Testis (tissue), 3 donors: ENCODE data around the gene ALOXE3. TPM values are rescaled to one million over a fixed set of nuclear protein-coding genes. Genes with fewer than 3 reads are reported as not detected.

Experiments used
- DNase-seq: peaks from one replicate; pipeline ENCODE4 v3.0.0-alpha.2; 2019
- H3K27ac ChIP-seq, 2 donors: fragments of 200-600 bp; sonication (generic); one replicate each; pipeline ENCODE4 v1.5.1; 2019
- H3K27me3 ChIP-seq: fragments of 200-600 bp; sonication (generic); one replicate; pipeline ENCODE4 v1.5.1; 2019
- H3K36me3 ChIP-seq: fragments of 200-600 bp; sonication (generic); one replicate; pipeline ENCODE4 v1.5.1; 2017; ENCODE audit warnings: low read depth; ENCODE audit errors: missing control alignments
- H3K4me1 ChIP-seq: fragments of 200-600 bp; sonication (generic); one replicate; pipeline ENCODE4 v1.5.1; 2019
- H3K4me3 ChIP-seq, 2 donors: fragments of 200-600 bp; sonication (generic); one replicate each; pipeline ENCODE4 v1.5.1; 2017 to 2019
- H3K9me3 ChIP-seq: fragments of 200-600 bp; sonication (generic); one replicate; pipeline ENCODE4 v1.5.1; 2017
- CTCF ChIP-seq, 3 experiments: fragments of 450-650 bp in 2 of 3; fragments of 200-600 bp in 1 of 3; sonication (generic) in 1 of 3; IDR thresholded peaks; one replicate each; pipeline ENCODE4 v1.5.1; 2016 to 2019; ENCODE audit warnings: antibody characterized with exemption in 3 of 3, mild to moderate bottlenecking in 2 of 3, moderate library complexity in 1 of 3
- POLR2A ChIP-seq: fragments of 450-650 bp; IDR thresholded peaks from one replicate; pipeline ENCODE4 v1.6.1; 2017; ENCODE audit warnings: antibody characterized with exemption, mild to moderate bottlenecking, moderate library complexity
- WGBS, 2 donors: methylation state at CpG; one replicate each; pipeline ENCODE4 v1.1.5; 2018; 5-methylcytosine and 5-hydroxymethylcytosine counted together
- intact Hi-C: fragments of 100-400 bp; cut with DNase I; formaldehyde crosslinking; loops from one replicate; pipeline ENCODE4 v1.15.1; 2023; ENCODE audit warnings: low total_unique reads
- polyA plus RNA-seq: library from polyadenylated mRNA; stranded (reverse); fragments of 350-450 nt; fragmentation: Illumina TruSeq; extraction: RNeasy Lipid Tissue Mini Kit (QIAGEN cat#74804); gene quantifications from one replicate; pipeline ENCODE4 v1.2.3, GENCODE V29; 2014; ENCODE audit warnings: low read depth, low replicate concordance; ENCODE audit not compliant: insufficient read depth
- total RNA-seq, 2 donors: library from RNA; depleted of rRNA; stranded (reverse); fragments of >200 nt; gene quantifications; one replicate each; pipeline ENCODE4 v1.2.3, GENCODE V29; 2016

ALOXE3 gene
- total and polyA plus RNA-seq, 3 donors from 2014 or later: 2.2 to 4.3 (median 2.7) TPM

DNA sequence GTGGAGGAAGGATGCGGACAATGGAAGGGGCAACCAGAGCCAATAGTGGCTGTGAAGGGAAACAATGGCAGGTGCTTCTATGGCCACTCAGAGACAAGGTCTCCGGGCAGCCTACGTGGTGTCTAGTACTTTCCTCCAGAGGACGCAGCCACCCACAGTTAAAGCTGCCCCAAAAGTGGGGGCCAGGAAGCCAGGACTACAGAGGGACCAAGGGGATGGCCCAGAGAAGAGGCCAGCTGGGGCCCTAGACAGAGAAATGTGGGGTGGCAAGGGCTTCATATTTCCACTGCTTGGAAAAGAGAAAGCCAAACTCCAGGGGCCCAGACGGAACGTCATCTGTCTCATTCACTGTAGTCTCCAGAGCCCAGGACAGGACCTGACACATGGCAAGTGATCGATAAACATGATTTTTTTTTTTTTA is 34.7 kb upstream of the ALOXE3 start:
- no peaks in the 10 kb centered on the region for H3K36me3 ChIP-seq
- H3K27me3 ChIP-seq: no peaks in the 10 kb centered on the region
- no peaks in the 10 kb centered on the region for H3K9me3 ChIP-seq
- TF ChIP-seq POLR2A (no peak), CTCF (IDR thresholded peaks at IDR 0.05) (no peak)
- H3K4me3 ChIP-seq: peak overlapping the region; percentile 73 to 99
- peak overlapping the region; percentile 99 to 100 for H3K27ac ChIP-seq
- 34 to 56% methylated on average over 7 of the region's 7 CpGs for WGBS, 2 donors
- H3K4me1 ChIP-seq: peaks cover 41% of the 10 kb centered on the region
- intact Hi-C loops: loop anchor here (5.0 kb wide), 1 partner anchor 311 kb away; no protein-coding TSS in a partner anchor
- DNase-seq: no peak

GRCh38 chr17:8152112-8152775 is 33.9 kb upstream of the ALOXE3 start, which contains the start of gene PER1:
Gene PER1 (minus strand): TSS chr17:8152404. CDS start chr17:8150706, 1,698 bp downstream.
- H3K9me3 ChIP-seq: no peaks in the 10 kb centered on the region
- peak within 1 kb of the TSS; percentile 73 to 99 for H3K4me3 ChIP-seq
- intact Hi-C loops: loop anchor here (5.0 kb wide), 1 partner anchor 310 kb away; no protein-coding TSS in a partner anchor
- H3K27me3 ChIP-seq: no peaks in the 10 kb centered on the region
- TF ChIP-seq POLR2A (peak; percentile 67), CTCF (IDR thresholded peaks at IDR 0.05) (no peak)
- H3K4me1 ChIP-seq: peaks cover 41% of the 10 kb centered on the region
- peak; percentile 99 for DNase-seq
- no peaks in the 10 kb centered on the region for H3K36me3 ChIP-seq
- WGBS, 2 donors: 5 to 38% methylated on average over 2 to 30 of the region's 42 CpGs
- peak within 1 kb of the TSS; percentile 99 to 100 for H3K27ac ChIP-seq

DNA sequence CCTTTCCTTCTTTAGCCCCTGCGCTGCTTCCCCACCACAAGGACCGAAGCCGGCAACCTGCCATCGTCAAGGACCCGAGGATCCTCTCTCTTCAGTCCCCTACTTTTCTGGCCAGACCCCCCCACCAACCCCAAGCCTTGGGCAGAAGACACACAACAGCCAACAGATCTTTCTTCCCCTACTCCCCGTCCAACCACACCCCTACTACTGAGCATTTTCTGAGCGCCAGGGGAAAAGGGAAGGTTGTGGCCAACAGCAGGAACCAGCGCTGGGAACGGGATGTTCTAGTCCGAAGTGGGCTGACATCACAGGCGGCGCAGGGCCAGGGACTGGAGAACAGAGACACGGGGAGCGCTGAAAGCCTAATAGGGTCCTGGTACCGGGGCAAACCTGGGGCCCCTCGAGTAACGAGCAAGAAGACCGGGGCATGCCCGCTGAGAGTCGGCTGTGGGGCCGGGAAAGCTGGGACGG is 33.4 kb upstream of the ALOXE3 start:
- WGBS, 2 donors: 0 to 3% methylated on average over 22 of the region's 22 CpGs
- Histone ChIP-seq H3K4me1 (peaks cover 37% of the 10 kb centered on the region), H3K27me3 (no peaks in the 10 kb centered on the region), H3K36me3 (no peaks in the 10 kb centered on the region), H3K27ac (peak overlapping the region; percentile 99 to 100), H3K9me3 (no peaks in the 10 kb centered on the region), H3K4me3 (peak overlapping the region; percentile 73 to 99)
- no peak for TF ChIP-seq CTCF (IDR thresholded peaks at IDR 0.05)
- TF ChIP-seq POLR2A: peak; percentile 24
- intact Hi-C loops: loop anchor here (5.0 kb wide), 1 partner anchor 309 kb away; no protein-coding TSS in a partner anchor
- DNase-seq: peak; percentile 91

DNA sequence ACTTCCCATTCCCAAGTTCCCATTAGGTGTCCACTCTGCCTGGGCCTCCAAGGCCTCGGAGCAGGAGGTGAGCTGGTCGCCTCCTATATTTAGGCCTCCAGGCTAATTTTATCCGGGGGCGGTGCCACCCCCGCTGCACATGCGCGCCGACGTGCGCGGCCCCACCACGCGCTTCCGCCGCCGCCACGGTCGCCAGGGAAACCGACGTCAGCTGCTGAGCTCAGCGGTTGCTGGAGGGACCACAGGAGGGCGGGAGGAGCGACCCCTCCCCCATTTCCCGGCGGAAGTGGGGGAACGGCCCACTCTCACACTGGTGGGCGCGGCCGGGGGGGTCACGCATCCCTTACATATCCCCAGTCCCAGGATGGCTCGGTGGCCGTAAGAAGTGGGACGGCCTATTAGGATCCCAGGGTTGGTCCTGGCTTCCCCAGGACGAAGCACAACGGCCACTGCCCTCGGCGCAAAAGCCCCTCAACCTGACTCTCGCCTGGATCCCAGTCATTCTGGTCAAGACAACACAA is 32.9 kb upstream of the ALOXE3 start:
- TF ChIP-seq POLR2A (no peak), CTCF (IDR thresholded peaks at IDR 0.05) (peak in 1 of 3 experiments; percentile 14)
- Histone ChIP-seq H3K36me3 (no peaks in the 10 kb centered on the region), H3K4me3 (peak overlapping the region; percentile 73 to 99), H3K27me3 (no peaks in the 10 kb centered on the region), H3K4me1 (peaks cover 37% of the 10 kb centered on the region), H3K9me3 (no peaks in the 10 kb centered on the region), H3K27ac (peak overlapping the region; percentile 99 to 100)
- DNase-seq: peak; percentile 93
- intact Hi-C loops: loop anchor here (5.0 kb wide), 1 partner anchor 309 kb away; no protein-coding TSS in a partner anchor
- WGBS, 2 donors: 0 to 1% methylated on average over 25 to 38 of the region's 38 CpGs
